T follicular helper cell (primary cell): ENCODE measurements around the gene GINS2.

Experiments
- DNase-seq: peaks from one replicate; pipeline ENCODE4 v3.0.0-alpha.2; 2020; ENCODE audit warnings: low read depth

The GINS2 gene

GRCh38 chr16:85667841-85668413 is 20.8 kb downstream of the GINS2 start:
- no peak for DNase-seq

GRCh38 chr16:85667261-85667660 is 21.5 kb downstream of the GINS2 start:
- no peak for DNase-seq

- no peak for DNase-seq
Observed at GRCh38 chr16:85665929-85666328, 22.8 kb downstream of the GINS2 start.

GRCh38 chr16:85665373-85665740 is 23.4 kb downstream of the GINS2 start:
- no peak for DNase-seq

GRCh38 chr16:85664580-85665372 is 24.0 kb downstream of the GINS2 start:
- no peak for DNase-seq

- no peak for DNase-seq
Observed at GRCh38 chr16:85663891-85664321, 24.8 kb downstream of the GINS2 start.

- DNase-seq, result no peak
Observed at GRCh38 chr16:85662976-85663830, 25.6 kb downstream of the GINS2 start.

GRCh38 chr16:85662482-85662812 is 26.3 kb downstream of the GINS2 start:
- DNase-seq, result no peak

GRCh38 chr16:85661740-85662481 is 26.8 kb downstream of the GINS2 start:
- DNase-seq, result no peak

- DNase-seq, result no peak
Observed at GRCh38 chr16:85660843-85661739, 27.7 kb downstream of the GINS2 start.

GRCh38 chr16:85659805-85660511 is 28.8 kb downstream of the GINS2 start:
- peak; percentile 38 for DNase-seq

GRCh38 chr16:85659336-85659735 is 29.4 kb downstream of the GINS2 start:
- no peak for DNase-seq

GRCh38 chr16:85658504-85659326 is 30.0 kb downstream of the GINS2 start:
- no peak for DNase-seq

GRCh38 chr16:85657996-85658395 is 30.8 kb downstream of the GINS2 start:
- no peak for DNase-seq

- no peak for DNase-seq
Observed at GRCh38 chr16:85657267-85657650, 31.5 kb downstream of the GINS2 start.

GRCh38 chr16:85656351-85657266 is 32.1 kb downstream of the GINS2 start:
- DNase-seq, result no peak

- DNase-seq, result no peak
Observed at GRCh38 chr16:85655216-85656129, 33.3 kb downstream of the GINS2 start.
